Hematopoietic multipotent progenitor cell treated with erythropoietin and hydrocortisone succinate and interleukin-3 and kit ligand, for 4 days (in vitro differentiated cells): Measurements from ENCODE around the gene CDYL2.

Source experiments
- DNase-seq: peaks from one replicate; pipeline ENCODE4 v3.0.0-alpha.2; 2015

CDYL2 gene

GRCh38 chr16:80619824-80620223 lies 184.6 kb downstream of the CDYL2 start:
- no peak for DNase-seq

GRCh38 chr16:80618862-80619648 lies 185.3 kb downstream of the CDYL2 start:
- DNase-seq, result no peak

GRCh38 chr16:80616362-80616761 lies 188.0 kb downstream of the CDYL2 start:
- DNase-seq, result no peak

GRCh38 chr16:80615735-80616134 lies 188.7 kb downstream of the CDYL2 start:
- peak; percentile 59 for DNase-seq

- DNase-seq, result peak; percentile 33
These were observed 189.3 kb downstream of the CDYL2 start for GRCh38 chr16:80614908-80615671.

- no peak for DNase-seq
These were observed 191.9 kb downstream of the CDYL2 start for GRCh38 chr16:80612461-80613017.

- DNase-seq, result no peak
These were observed 192.5 kb downstream of the CDYL2 start for GRCh38 chr16:80611930-80612327.

GRCh38 chr16:80611171-80611929 lies 193.0 kb downstream of the CDYL2 start:
- no peak for DNase-seq

- peak; percentile 35 for DNase-seq
These were observed 193.8 kb downstream of the CDYL2 start for GRCh38 chr16:80610481-80611156.

- peak; percentile 80 for DNase-seq
These were observed 195.5 kb downstream of the CDYL2 start for GRCh38 chr16:80608946-80609345.

GRCh38 chr16:80607204-80607603 lies 197.2 kb downstream of the CDYL2 start:
- DNase-seq, result no peak

- DNase-seq, result no peak
These were observed 198.1 kb downstream of the CDYL2 start for GRCh38 chr16:80606221-80606766.

- no peak for DNase-seq
These were observed 199.6 kb downstream of the CDYL2 start for GRCh38 chr16:80604600-80605355.

GRCh38 chr16:80602894-80603293 lies 201.5 kb downstream of the CDYL2 start:
- no peak for DNase-seq

GRCh38 chr16:80601182-80601581 lies 203.2 kb downstream of the CDYL2 start:
- no peak for DNase-seq

- no peak for DNase-seq
These were observed 204.9 kb downstream of the CDYL2 start for GRCh38 chr16:80599466-80599865.

- no peak for DNase-seq
These were observed 207.7 kb downstream of the CDYL2 start for GRCh38 chr16:80596507-80597207.

GRCh38 chr16:80594756-80595155 lies 209.6 kb downstream of the CDYL2 start:
- DNase-seq, result no peak

- DNase-seq, result no peak
These were observed 212.1 kb downstream of the CDYL2 start for GRCh38 chr16:80592273-80592672.

- DNase-seq, result peak; percentile 88
These were observed 213.1 kb downstream of the CDYL2 start for GRCh38 chr16:80591071-80591915.
